ENCODE results near the gene CHRNA3. TPM values are rescaled to one million over a fixed set of nuclear protein-coding genes. Genes with fewer than 3 reads are reported as not detected.

CHRNA3 gene
- total RNA-seq, 2 donors from 2014 or later = 0.52 TPM; not detected in 1

GRCh38 chr15:78552597-78552996, 68.2 kb downstream of the CHRNA3 start:
- intact Hi-C loops (cut with DNase I) = no loop called here
- WGBS, 2 donors = 41 to 46% methylated on average over 5 of the region's 5 CpGs
- H3K27ac ChIP-seq = no peak overlapping the region
- TF ChIP-seq CTCF (IDR thresholded peaks at IDR 0.05) (no peak), POLR2A (IDR thresholded peaks at IDR 0.05) (no peak)
- H3K4me3 ChIP-seq = no peak overlapping the region
- no peaks in the 10 kb centered on the region for H3K27me3 ChIP-seq
- H3K36me3 ChIP-seq (replicated peaks in 1 of 2; ENCODE audit: insufficient read depth in 1 of 2, low read depth in 2 of 2) = peaks cover 0 to 15% of the 10 kb centered on the region in 2 donors
- H3K4me1 ChIP-seq = no peaks in the 10 kb centered on the region
- DNase-seq = no peak
- H3K9me3 ChIP-seq = no peaks in the 10 kb centered on the region
- no peak for ATAC-seq

GRCh38 chr15:78551902-78552301, 68.9 kb downstream of the CHRNA3 start:
- DNase-seq (no peak), ATAC-seq (no peak)
- H3K9me3 ChIP-seq = no peaks in the 10 kb centered on the region
- peaks cover 2% of the 10 kb centered on the region for H3K4me1 ChIP-seq
- 74 to 75% methylated on average over 5 of the region's 5 CpGs for WGBS, 2 donors
- no peaks in the 10 kb centered on the region for H3K27me3 ChIP-seq
- H3K27ac ChIP-seq = no peak overlapping the region
- no peak for TF ChIP-seq POLR2A (IDR thresholded peaks at IDR 0.05)
- TF ChIP-seq CTCF (IDR thresholded peaks at IDR 0.05) = no peak
- peaks cover 7 to 21% of the 10 kb centered on the region in 2 donors for H3K36me3 ChIP-seq (replicated peaks in 1 of 2; ENCODE audit: insufficient read depth in 1 of 2, low read depth in 2 of 2)
- H3K4me3 ChIP-seq = no peak overlapping the region
- intact Hi-C loops (cut with DNase I) = no loop called here

GRCh38 chr15:78550815-78551214, 70.0 kb downstream of the CHRNA3 start:
- 73 to 79% methylated on average over 3 of the region's 3 CpGs for WGBS, 2 donors
- intact Hi-C loops (cut with DNase I) = no loop called here
- H3K27ac ChIP-seq = no peak overlapping the region
- DNase-seq (no peak), ATAC-seq (no peak)
- H3K36me3 ChIP-seq (replicated peaks in 1 of 2; ENCODE audit: insufficient read depth in 1 of 2, low read depth in 2 of 2) = peaks cover 7 to 21% of the 10 kb centered on the region in 2 donors
- H3K9me3 ChIP-seq = no peaks in the 10 kb centered on the region
- TF ChIP-seq CTCF (IDR thresholded peaks at IDR 0.05) = no peak
- TF ChIP-seq POLR2A (IDR thresholded peaks at IDR 0.05) = no peak
- H3K4me1 ChIP-seq = peaks cover 13% of the 10 kb centered on the region
- no peaks in the 10 kb centered on the region for H3K27me3 ChIP-seq
- H3K4me3 ChIP-seq = no peak overlapping the region

- H3K27ac ChIP-seq = no peak overlapping the region
- H3K36me3 ChIP-seq (replicated peaks in 1 of 2; ENCODE audit: insufficient read depth in 1 of 2, low read depth in 2 of 2) = peaks cover 7 to 21% of the 10 kb centered on the region in 2 donors
- WGBS, 2 donors = 82 to 89% methylated on average over 6 of the region's 6 CpGs
- peaks cover 18% of the 10 kb centered on the region for H3K4me1 ChIP-seq
- intact Hi-C loops (cut with DNase I) = no loop called here
- ATAC-seq = no peak
- no peaks in the 10 kb centered on the region for H3K9me3 ChIP-seq
- H3K27me3 ChIP-seq = no peaks in the 10 kb centered on the region
- no peak for TF ChIP-seq CTCF (IDR thresholded peaks at IDR 0.05)
- TF ChIP-seq POLR2A (IDR thresholded peaks at IDR 0.05) = no peak
- DNase-seq = no peak
- no peak overlapping the region for H3K4me3 ChIP-seq
Measured at GRCh38 chr15:78550194-78550593, 70.6 kb downstream of the CHRNA3 start.

Small RNA genes within 50 kb of the gene (small RNA-seq; reads per million reads assigned to genes)
- not detected for gene AC067863.2

Other genes with a start within 250 kb of the CHRNA3 start
- 10 to 100 TPM; 16.2 to 31.9 TPM for gene IREB2, start 182.8 kb downstream of the CHRNA3 start, total RNA-seq
- 1 to 10 TPM; 2.6 to 8.3 TPM for gene HYKK, start 113.4 kb downstream of the CHRNA3 start, total RNA-seq
- gene PSMA4, start 80.6 kb downstream of the CHRNA3 start, total RNA-seq = 10 to 100 TPM; 33.6 to 51.6 TPM
- 1 to 10 TPM in 1 of 2 donors, not detected in 1; 1.6 TPM for gene CHRNA5, start 55.5 kb downstream of the CHRNA3 start, total RNA-seq
- gene CHRNB4, start 20.2 kb upstream of the CHRNA3 start, total RNA-seq = not detected
- gene ADAMTS7, start 190.5 kb upstream of the CHRNA3 start, total RNA-seq = 1 to 10 TPM in 1 of 2 donors, under 1 TPM in 1; 0.33 to 2.1 TPM

All from body of pancreas (tissue), 4 donors.